Measurements from ENCODE around the gene CASKIN1. TPM values are rescaled to one million over a fixed set of nuclear protein-coding genes. Genes with fewer than 3 reads are reported as not detected.
A peak's percentile ranks its signal among the peaks of the same experiment; 100 is the strongest.

The CASKIN1 gene
- polyA plus RNA-seq, 3 donors: not detected

DNA sequence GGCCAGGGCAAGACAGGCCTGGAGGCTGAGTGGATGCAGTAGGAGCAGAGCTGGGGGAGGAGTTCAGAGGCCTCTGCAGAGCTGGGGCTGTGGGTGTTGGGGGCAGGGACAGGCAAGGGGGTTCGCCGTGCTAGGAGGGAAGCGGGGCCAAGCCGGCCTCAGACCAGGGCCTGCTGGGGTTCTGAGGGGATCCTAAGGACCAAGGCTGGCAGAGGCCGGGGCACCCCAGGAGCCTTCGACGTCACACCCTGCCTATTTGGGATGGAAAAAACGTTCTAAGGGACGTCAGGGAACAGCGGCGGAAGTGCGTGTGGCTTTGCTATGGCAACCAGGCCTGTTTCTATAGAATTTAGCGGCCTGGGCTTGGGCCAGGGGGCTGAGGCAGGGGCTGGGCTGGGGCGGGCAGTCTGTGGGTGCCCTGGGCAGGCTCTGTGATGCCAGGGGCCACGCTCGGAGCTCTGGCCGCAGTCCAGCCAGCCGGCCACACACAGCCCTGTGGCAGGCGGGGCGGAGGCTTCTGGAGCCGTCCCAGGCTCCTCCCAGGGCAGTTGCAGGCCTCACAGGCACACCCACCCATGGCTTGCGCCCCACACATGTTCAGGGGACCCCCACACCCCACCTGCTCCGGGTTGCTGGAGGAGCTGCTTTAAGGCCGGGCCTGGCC is 37.1 kb downstream of the CASKIN1 start:
- Mint-ChIP-seq H3K27me3 (ENCODE audit: low read depth in 3 of 3) (peaks cover 0 to 2% (median 0%) of the 10 kb centered on the region in 3 donors), H3K9me3 (peaks cover 0 to 14% (median 4%) of the 10 kb centered on the region in 7 donors), H3K36me3 (peaks cover 2 to 11% of the 10 kb centered on the region in 2 donors), H3K27ac (peak overlapping the region in 1 of 7 donors; percentile 50), H3K4me1 (peaks cover 26% of the 10 kb centered on the region), H3K4me3 (no peak overlapping the region)
- Histone ChIP-seq H3K4me2 (replicated peaks; ENCODE audit: extremely low read depth, low read length, poor library complexity, severe bottlenecking) (no peak overlapping the region), H3K36me3 (replicated peaks in 1 of 2; ENCODE audit: control insufficient read depth in 1 of 2, insufficient read depth in 2 of 2, low read length in 2 of 2) (peaks cover 5 to 7% of the 10 kb centered on the region in 2 donors), H2AFZ (ENCODE audit: insufficient read depth, low read depth, low read length, poor library complexity, severe bottlenecking) (no peak overlapping the region), H3K27ac (ENCODE audit: low read depth in 1 of 2, low read length in 2 of 2) (no peak overlapping the region), H3K9ac (ENCODE audit: insufficient read depth, low read length, poor library complexity, severe bottlenecking) (no peak overlapping the region), H3K4me1 (ENCODE audit: control insufficient read depth in 1 of 2, insufficient read depth in 2 of 2, low read length in 2 of 2) (peaks cover 21 to 30% of the 10 kb centered on the region in 2 donors), H3K79me2 (ENCODE audit: insufficient read depth, low read length) (peaks cover 92% of the 10 kb centered on the region), H3K9me3 (replicated peaks in 1 of 2; ENCODE audit: control insufficient read depth in 1 of 2, insufficient read depth in 1 of 2, low read length in 2 of 2) (peaks cover 0 to 7% of the 10 kb centered on the region in 2 donors), H3K4me3 (replicated peaks in 1 of 3; ENCODE audit: low read depth in 2 of 3, low read length in 3 of 3) (no peak overlapping the region), H4K20me1 (ENCODE audit: insufficient read depth, low read length) (peaks cover 87% of the 10 kb centered on the region), H3K27me3 (ENCODE audit: control insufficient read depth in 2 of 2, insufficient read depth in 2 of 2, low read length in 2 of 2) (no peaks in the 10 kb centered on the region)
- intact Hi-C loops (cut with micrococcal nuclease): loop anchor here (5.0 to 10.0 kb wide), 4 partner anchors 48 to 345 kb away; partner anchors contain the start of genes MLST8 (in 1 of the 2), MSRB1 (in 1 of the 2), NTHL1 (in 1 of the 2) and TSC2 (in 1 of the 2)
- WGBS (ENCODE audit: insufficient coverage): 94% methylated on average over 22 of the region's 24 CpGs
- TF ChIP-seq, protein P1, sequence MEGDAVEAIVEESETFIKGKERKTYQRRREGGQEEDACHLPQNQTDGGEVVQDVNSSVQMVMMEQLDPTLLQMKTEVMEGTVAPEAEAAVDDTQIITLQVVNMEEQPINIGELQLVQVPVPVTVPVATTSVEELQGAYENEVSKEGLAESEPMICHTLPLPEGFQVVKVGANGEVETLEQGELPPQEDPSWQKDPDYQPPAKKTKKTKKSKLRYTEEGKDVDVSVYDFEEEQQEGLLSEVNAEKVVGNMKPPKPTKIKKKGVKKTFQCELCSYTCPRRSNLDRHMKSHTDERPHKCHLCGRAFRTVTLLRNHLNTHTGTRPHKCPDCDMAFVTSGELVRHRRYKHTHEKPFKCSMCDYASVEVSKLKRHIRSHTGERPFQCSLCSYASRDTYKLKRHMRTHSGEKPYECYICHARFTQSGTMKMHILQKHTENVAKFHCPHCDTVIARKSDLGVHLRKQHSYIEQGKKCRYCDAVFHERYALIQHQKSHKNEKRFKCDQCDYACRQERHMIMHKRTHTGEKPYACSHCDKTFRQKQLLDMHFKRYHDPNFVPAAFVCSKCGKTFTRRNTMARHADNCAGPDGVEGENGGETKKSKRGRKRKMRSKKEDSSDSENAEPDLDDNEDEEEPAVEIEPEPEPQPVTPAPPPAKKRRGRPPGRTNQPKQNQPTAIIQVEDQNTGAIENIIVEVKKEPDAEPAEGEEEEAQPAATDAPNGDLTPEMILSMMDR (IDR thresholded peaks at IDR 0.05): no peak
- no peak for DNase-seq

DNA sequence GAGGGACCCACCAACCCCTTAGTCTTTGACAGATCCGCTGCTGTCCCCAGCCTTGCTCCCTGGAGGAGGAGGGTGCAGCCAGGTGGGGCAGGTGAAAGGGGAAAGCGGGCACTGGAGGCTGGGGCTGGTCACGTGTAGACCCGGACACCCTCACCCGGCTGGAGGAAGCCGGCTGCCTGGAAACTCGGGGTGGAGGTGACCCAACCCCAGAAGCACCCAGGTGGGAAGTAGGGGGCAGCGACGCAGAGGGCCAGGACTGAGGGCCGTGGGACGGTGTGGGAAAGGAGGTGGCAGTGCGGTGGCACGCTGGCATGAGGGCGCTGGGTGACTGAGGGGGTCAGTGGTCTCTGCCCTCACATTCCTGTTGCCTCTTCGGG is 38.2 kb downstream of the CASKIN1 start:
- H3K4me3 Mint-ChIP-seq: no peak overlapping the region
- TF ChIP-seq, protein P1 (IDR thresholded peaks at IDR 0.05): no peak
- Histone ChIP-seq H3K4me2 (replicated peaks; ENCODE audit: extremely low read depth, low read length, poor library complexity, severe bottlenecking) (no peak overlapping the region), H3K4me3 (replicated peaks in 1 of 3; ENCODE audit: low read depth in 2 of 3, low read length in 3 of 3) (no peak overlapping the region), H3K79me2 (ENCODE audit: insufficient read depth, low read length) (peaks cover 93% of the 10 kb centered on the region), H3K27ac (ENCODE audit: low read depth in 1 of 2, low read length in 2 of 2) (no peak overlapping the region), H3K36me3 (replicated peaks in 1 of 2; ENCODE audit: control insufficient read depth in 1 of 2, insufficient read depth in 2 of 2, low read length in 2 of 2) (peaks cover 0 to 3% of the 10 kb centered on the region in 2 donors), H3K9ac (ENCODE audit: insufficient read depth, low read length, poor library complexity, severe bottlenecking) (peak overlapping the region; percentile 8), H3K9me3 (replicated peaks in 1 of 2; ENCODE audit: control insufficient read depth in 1 of 2, insufficient read depth in 1 of 2, low read length in 2 of 2) (peaks cover 0 to under 1% of the 10 kb centered on the region in 2 donors), H2AFZ (ENCODE audit: insufficient read depth, low read depth, low read length, poor library complexity, severe bottlenecking) (no peak overlapping the region), H4K20me1 (ENCODE audit: insufficient read depth, low read length) (peaks cover 89% of the 10 kb centered on the region), H3K27me3 (ENCODE audit: control insufficient read depth in 2 of 2, insufficient read depth in 2 of 2, low read length in 2 of 2) (no peaks in the 10 kb centered on the region), H3K4me1 (ENCODE audit: control insufficient read depth in 1 of 2, insufficient read depth in 2 of 2, low read length in 2 of 2) (peaks cover 31 to 41% of the 10 kb centered on the region in 2 donors)
- no peak for DNase-seq
- H3K27me3 Mint-ChIP-seq (ENCODE audit: low read depth in 3 of 3): peaks cover 0 to 2% (median 0%) of the 10 kb centered on the region in 3 donors
- H3K36me3 Mint-ChIP-seq: peaks cover 2% of the 10 kb centered on the region in 2 donors
- 94% methylated on average over 15 of the region's 15 CpGs for WGBS (ENCODE audit: insufficient coverage)
- H3K27ac Mint-ChIP-seq: peak overlapping the region in 2 of 7 donors; percentile 74 to 89
- H3K9me3 Mint-ChIP-seq: peaks cover 0 to 7% (median 0%) of the 10 kb centered on the region in 7 donors
- peaks cover 36% of the 10 kb centered on the region for H3K4me1 Mint-ChIP-seq
- intact Hi-C loops (cut with micrococcal nuclease): loop anchor here (5.0 to 10.0 kb wide), 4 partner anchors 49 to 347 kb away; partner anchors contain the start of genes MLST8 (in 1 of the 2), MSRB1 (in 1 of the 2), NTHL1 (in 1 of the 2) and TSC2 (in 1 of the 2)

Data from CD14-positive monocyte (primary cell).